Ammon's horn (tissue), 1 donor: Measurements from ENCODE around the gene EMILIN3.

Experiments
- DNase-seq: peaks from one replicate; pipeline ENCODE4 v3.0.0-alpha.2; 2016; ENCODE audit warnings: low spot score

The EMILIN3 gene

DNA sequence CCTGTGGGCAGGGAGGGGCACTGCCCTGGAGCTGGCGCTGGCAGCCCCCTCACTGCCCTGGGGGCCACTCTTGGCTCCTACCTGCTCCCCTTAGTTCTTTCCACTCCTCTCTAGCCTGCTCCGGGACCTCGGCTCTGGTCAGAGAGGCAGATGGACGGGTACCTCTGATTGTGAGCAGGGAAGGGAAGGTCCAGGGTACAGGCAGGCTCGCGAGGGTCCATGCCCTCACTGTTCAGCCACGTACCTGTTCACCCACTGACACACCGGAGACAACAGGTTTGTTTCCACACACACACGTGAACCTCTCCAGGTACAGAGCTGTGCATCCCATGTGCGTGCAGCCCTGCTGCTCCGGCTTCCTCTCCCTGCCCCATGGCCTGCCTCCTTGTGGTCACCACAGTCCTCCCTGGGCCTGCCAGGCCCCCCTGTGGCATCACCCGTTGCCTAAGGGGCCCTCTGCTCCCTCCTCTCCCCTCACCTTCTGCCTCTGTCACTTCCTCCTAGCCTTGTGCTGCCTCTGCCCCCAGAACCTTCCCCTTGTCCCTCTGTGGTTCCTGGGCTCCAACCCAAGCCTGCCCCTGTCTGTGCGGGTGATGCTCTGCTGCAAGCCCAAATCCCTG, 2.3 kb downstream of the EMILIN3 start:
- DNase-seq: no peak

DNA sequence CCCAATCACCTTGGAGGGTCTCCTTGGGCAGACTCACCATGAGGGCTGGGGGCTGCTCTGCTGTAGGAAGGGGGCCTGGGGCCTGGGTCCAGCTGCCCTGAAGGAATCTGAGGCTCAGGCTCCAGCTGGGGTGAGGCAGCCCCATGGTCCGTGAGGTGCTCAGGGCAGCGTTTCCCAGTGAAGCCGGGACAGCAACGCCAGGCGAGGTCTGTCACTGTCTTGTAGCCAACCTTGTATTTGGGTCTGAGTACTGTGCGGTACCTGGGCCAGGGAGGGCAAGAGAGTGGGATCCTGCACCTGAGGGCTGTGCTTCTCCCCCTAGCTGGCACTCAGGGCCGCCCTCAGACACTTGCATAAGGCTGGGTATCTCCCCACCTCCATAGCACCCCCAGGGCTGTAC, 3.0 kb downstream of the EMILIN3 start:
- DNase-seq: no peak

- DNase-seq: no peak
Observed at GRCh38 chr20:41362748-41363140, 3.9 kb downstream of the EMILIN3 start.

GRCh38 chr20:41361757-41362747, 4.6 kb downstream of the EMILIN3 start:
- peak; percentile 19 for DNase-seq

GRCh38 chr20:41360831-41361756, 5.5 kb downstream of the EMILIN3 start:
- DNase-seq: no peak

- DNase-seq: peak; percentile 14
Observed at GRCh38 chr20:41359541-41360011, 7.0 kb downstream of the EMILIN3 start.

DNA sequence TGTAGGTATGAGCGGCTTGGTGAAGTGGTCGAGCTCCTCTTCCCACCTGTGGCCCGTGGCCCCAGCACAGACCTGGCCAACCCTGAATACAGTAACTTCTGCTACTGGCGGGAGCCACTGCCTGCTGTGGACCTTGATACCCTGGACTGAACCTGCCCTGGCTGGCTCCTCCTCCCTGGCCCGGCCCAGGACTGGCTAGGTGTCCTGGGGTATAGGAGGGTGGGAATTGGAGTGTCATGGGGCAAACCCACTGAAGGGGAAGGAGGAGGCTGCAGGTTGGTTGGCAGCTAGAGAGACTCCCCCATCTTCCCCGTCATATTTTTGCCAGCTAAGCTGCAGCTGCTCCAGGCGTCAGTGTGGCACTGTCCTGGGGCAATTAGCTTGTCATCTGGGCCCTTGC, 7.9 kb downstream of the EMILIN3 start:
- DNase-seq: no peak

GRCh38 chr20:41358230-41358629, 8.4 kb downstream of the EMILIN3 start:
- no peak for DNase-seq

GRCh38 chr20:41357424-41358163, 9.0 kb downstream of the EMILIN3 start:
- DNase-seq: no peak

GRCh38 chr20:41356951-41357350, 9.7 kb downstream of the EMILIN3 start:
- no peak for DNase-seq

DNA sequence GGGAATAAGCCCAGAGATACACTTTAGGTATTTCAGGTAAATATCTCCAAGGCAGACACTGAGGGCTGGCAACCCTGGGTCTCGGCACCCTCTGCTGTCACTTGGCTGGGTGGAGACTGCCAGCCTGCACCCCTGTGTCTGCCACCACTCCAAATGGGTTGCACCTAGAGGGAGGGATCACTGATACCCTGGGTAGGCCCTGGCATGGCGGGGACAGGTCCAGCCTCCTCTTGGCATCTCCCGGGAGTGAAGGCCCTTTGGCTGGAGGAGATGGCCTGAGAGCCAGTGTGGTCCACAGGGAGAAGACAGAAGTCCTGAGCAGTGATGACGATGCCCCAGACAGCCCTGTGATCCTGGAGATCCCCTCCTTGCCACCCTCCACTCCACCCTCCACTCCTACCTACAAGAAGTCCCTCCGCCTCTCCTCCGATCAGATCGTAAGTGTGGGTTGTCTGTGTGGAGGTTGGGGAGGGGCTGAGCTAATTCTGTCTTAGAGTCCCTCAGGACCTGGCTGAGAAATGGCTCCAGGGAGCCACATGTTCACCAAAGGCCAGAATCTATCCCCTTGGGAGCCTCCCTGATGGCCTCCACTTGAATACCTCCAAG, 10.9 kb downstream of the EMILIN3 start:
- no peak for DNase-seq

GRCh38 chr20:41355192-41355591, 11.4 kb downstream of the EMILIN3 start:
- no peak for DNase-seq

- no peak for DNase-seq
Observed at GRCh38 chr20:41353530-41353929, 13.1 kb downstream of the EMILIN3 start.

GRCh38 chr20:41352666-41353065, 14.0 kb downstream of the EMILIN3 start:
- DNase-seq: no peak

DNA sequence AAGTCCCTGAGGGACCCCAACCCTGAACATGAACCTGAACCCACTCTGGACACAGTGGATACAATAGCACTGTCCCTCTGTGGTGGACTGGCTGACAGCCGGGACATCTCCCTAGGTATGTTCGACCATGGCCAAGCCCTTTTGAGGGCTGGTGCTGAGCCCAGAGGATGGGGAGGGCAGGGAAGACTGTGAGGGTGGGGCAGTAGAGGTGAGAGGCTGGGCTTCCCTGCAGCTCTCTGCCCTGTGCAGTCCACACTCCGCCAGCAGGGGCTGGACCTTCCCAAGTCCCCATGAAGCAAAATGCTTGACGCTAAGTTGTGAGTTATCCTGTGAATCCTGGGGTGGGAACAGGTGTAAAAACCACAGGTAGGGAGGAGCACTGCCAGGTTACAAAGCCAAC, 14.5 kb downstream of the EMILIN3 start:
- DNase-seq: no peak

- no peak for DNase-seq
Observed at GRCh38 chr20:41350408-41350962, 16.1 kb downstream of the EMILIN3 start.

DNA sequence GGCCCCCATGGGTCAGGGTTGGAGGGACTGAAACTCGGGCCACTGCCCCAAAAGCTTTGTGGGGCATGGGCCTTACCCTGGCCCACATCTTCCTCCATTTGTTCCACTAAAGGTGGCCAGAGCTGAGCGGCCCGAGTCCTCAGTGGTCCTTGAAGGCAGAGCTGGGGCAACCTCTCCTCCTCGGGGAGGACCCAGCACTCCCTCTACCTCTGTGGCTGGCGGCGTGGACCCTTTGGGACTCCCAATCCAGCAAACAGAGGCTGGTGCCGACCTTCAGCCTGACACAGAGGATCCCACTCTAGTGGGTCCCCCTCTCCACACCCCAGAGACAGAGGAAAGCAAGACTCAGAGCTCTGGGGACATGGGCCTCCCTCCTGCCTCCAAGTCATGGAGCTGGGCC, 16.7 kb downstream of the EMILIN3 start:
- DNase-seq: no peak

DNA sequence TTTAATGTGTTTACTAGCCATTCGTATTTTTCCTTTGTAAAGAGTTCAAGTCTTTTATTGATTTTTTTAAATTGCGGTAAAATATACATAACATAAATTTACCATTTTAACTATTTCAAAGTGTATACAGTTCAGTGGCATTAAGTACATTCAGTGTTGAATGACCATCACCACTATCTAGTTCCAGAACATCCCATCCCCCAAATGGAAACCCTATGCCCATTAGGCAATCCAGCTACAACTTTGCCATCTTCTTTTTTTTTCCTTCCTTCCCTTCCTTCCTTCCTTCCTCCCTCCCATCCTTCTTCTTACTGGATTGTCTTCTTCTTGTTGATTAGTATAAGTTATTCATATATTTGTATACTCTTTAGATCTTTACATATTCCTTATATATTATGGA, 17.4 kb downstream of the EMILIN3 start:
- no peak for DNase-seq

DNA sequence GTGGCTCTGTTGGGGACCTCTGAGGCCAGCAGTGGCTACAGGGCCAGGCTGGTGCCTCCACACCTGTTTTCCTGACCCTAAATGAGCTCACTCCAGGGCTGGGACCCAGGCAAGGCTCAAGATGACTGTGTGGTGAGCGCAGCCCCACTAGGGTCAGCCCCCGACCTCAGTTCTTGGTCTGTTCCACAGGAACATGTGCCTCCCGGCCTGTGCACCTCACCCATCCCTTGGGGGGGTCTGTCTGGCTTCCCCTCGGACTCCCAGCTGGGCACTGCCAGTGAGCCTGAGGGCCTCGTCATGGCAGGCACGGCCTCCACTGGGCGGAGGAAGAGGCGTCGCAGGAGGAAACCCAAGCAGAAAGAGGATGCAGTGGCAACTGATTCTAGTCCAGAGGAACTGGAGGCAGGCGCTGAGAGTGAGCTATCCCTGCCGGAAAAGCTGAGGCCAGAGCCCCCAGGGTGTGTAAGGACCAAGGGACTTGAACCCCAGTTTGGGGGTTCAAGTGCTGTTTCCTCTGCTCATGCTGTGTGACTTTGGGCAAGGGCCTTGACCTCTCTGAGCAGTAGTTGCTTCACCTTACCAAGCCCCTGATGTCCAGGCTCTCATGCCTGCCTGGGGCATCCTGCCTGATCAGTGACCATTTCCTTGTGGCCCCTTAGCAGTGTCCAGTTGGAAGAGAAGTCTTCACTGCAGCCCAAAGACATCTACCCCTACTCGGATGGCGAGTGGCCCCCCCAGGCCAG, 18.0 kb downstream of the EMILIN3 start:
- DNase-seq: no peak
